HS-5 (cell line): ENCODE data around the gene POLR2E.
"Not testable (repeated sequence)": the region's sequence is repeated elsewhere in the genome, so short reads cannot be mapped to it uniquely, and the experiment has no call there.

Experiments
- DNase-seq: peaks from one replicate; pipeline ENCODE4 v3.0.0-alpha.2; 2012; ENCODE audit warnings: low read depth

POLR2E gene

DNA sequence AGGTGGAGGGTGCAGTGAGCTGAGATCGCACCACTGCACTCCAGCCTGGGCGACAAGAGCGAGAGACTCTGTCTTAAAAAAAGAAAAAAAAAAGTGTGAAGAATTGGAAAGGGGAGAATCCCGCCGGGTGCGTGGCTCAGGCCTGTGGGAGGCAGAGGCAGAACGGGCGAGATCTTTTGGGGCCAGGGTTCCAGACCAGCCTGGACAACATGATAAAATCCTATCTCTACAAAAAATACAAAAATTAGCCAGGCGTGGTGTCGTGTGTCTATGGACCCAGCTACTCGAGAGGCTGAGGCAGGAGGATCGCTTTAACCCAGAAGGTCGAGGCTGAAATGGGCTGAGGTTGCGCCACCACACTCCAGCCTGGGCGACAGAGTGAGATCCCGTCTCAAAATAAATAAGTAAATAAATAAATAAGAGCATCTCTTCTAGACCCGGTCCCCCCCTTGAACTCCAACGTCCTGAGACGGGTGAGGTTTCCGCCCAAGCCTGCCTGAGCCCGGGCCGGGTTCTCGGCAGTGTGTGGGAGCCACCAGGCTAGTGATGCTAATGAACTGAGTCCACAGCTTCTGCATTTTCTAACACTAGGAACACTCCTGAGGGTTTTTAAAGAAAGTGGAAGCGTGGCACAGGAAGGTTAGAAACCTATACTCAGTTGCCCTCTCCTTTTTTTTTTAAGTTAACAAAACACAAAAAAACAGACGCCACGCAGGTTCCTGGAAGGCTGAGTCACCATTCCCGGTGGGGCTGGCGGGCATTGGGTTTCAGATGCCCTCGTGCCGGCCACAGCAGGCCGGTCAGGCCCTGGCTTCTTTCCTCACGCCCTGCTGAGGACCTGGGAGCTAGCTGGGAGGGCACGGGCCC is 30.7 kb upstream of the POLR2E start:
- DNase-seq, result no peak

DNA sequence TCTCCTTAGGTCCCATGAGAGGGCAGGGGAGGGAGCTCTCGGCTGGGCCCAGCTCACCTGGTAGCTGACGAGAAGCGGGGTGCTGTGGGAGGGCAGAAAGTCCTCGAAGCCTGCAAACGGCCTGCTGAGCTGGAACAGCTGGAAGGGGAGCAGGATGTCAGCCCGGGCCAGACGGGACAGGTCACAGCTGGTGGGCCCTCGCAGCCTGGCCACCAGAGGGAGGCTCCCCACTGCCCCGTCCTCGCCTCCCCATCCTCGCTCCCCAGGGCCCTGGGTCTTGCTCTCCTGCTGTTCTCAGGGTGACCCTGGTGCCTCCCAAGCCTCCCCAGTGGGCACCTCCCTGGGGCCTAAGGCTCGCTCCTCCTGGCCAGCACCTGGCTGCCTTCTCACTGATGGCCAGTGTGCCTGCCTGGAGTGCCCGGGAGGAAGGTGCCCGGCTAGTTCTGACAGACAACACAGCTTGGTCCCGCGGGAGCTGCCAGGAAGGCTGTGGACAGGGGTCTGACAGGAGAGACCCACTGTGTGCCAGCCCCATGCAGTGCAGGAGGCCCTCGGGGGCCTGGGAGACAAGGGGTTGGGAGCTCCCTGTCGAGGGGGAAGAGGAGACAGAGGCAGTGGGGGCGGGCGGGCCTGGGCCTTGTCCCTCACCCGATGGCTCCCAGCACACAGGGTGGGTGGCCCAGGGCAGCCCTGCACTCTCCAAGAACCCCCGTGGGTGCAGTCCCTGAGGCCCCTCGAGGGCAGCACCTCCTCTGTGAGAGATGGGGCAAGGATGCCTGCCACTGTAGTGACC is 28.9 kb upstream of the POLR2E start:
- no peak for DNase-seq

DNA sequence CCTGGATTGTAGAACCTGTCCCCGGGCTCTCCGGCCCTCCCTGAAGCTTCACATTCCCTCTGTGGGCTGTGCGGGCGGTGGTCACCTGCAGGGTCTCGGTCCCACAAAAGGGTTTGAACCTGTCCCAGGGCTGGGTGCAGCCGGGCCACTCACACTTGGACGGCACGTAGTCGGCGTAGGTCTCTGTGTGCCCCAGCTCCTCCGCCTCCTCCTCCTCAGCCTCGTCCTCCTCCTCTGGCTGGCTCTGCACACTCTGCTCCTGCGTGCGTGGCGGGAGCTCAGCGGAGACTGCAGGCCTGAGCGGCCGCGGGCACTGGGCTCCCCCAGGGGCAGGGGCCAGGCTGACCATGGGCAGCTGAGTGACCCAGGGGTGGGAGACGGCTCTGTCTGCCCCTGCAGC is 28.2 kb upstream of the POLR2E start:
- DNase-seq, result no peak

DNA sequence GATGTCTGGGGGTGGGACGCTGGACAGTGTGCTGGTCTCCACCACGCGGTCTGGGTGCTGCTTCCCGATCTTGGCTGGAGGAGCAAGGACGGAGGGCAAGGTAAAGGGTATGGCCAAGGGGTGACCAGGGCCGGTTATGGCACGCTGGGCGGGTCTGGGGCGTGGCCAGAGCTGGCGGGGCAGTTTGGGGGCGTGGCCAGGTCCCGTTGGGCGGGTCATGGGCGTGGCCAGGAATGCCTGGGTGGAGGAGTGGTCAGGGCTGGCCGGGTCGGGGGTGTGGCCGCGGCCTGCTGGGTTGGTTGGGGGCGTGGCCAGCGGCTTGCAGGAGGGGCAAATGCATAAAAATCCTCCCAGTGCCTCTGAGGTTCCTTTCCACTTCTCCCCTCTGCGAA is 27.8 kb upstream of the POLR2E start:
- no peak for DNase-seq

DNA sequence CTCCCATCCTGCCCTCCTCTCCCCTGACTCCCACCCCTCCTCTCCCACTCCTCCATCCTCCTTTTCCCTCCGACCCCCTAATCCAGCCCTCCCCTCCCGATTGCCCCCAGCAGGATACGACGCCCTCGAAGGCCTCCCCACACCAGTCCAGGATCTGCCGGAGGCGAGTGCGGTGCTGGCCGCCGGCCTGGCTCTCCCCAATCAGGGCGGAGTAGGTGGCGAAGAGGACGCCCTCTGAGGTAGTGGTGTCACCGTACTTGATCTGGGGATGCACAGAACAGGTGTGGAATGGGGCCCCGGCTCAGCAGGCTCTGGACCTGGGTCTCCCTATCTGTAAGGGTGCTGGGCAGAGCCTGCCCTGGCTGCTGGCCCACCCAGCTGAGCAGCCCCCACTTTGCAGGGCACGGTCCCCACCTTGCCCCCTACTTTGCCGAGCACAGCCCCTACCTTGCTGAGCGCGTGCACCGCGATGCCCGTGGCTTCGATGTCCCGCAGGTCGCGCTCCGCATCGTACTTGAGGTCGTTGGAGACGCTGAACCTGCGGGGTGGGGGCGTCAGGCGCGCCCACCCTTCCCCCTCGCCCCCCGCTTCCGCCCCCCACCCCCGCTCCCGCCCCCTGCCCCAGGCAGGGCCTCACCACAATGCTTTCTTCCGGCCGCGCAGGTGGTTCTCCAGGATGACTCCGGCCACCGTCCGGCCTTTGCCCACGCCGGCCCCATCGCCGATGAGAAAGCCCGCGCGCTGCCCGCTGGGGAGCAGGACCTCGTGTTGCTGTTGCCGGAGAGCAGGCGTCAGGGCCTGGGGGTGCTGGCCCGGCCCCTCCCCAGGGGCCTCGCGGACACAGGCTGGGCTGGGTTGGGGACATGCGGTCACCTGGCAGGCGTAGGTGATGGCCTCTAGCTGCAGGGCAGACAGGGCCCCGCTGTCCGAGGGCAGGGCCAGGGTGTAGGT is 27.1 kb upstream of the POLR2E start:
- DNase-seq, result no peak

DNA sequence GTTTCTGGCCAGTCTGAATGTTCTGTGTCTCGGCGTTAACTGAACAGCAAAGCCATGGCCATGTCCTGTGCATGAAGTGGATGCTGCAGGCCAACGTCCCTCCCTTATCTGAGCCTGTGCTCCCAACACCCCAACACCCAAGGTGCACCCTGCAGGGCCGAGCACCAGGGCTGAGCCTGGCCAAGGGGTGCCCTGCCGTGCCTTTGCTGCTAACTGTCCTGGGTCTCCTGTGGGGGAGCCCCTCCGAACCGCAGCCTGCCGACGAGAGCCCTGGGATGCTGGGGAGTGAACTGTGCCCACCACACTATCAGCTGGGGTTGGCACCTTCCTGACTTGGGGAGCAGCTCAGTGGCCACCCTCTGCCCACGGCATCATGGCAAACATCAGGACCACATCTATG is 26.2 kb upstream of the POLR2E start:
- no peak for DNase-seq

DNA sequence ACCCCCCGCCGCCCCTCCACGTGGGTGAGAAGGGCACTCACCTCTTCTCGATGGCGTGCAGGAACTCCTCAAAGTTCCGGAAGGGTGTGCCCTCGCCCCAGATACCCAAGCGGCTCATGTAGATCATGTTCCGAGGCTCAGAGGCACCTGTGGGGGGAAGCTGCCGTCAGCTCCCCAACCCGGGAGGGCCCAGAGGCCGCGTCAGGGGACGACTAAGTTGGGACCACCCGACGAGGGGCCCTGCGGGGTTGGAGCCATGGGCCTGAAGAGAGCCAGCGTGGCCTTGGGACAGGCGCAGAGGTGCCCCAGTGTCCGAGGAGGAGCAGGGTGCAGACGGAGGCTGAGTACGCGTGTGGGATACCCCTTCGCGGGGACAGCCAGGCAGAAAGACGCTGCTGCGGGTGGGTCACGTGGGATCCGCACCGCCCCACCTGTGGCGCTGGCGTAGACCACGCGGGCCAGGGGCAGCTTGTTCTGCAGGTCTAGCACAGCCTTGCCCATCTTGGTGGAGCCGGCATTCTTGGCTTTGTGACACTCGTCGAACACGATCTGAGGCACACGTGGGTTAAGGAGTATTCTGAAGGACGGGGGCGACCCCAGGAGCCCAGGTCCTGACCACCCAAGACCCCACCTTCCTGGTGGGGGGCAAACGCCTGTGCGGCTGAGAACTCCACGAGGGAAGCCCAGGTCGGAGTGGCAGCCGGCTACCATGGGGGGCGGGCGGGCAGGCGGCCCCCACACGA is 24.5 kb upstream of the POLR2E start:
- no peak for DNase-seq

DNA sequence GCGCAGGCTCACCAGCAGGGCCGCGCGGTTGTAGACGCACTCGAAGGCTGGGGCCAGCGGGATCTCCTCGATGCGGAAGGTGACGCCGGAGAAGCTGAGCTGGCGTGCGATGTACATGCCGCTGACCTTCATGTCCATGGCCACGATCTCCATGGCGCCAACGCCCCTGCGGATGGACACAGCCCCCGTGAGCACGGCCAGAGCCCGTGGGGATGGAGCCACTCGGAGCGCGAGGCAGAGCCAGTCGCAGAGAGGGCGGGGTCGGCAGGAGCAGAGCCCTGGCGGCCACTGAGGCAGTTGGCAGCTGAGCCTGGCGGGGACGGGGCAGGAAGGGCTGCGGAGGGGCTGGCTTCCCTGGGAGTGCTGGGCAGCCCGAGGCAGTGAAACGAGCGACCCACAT is 23.8 kb upstream of the POLR2E start:
- no peak for DNase-seq

DNA sequence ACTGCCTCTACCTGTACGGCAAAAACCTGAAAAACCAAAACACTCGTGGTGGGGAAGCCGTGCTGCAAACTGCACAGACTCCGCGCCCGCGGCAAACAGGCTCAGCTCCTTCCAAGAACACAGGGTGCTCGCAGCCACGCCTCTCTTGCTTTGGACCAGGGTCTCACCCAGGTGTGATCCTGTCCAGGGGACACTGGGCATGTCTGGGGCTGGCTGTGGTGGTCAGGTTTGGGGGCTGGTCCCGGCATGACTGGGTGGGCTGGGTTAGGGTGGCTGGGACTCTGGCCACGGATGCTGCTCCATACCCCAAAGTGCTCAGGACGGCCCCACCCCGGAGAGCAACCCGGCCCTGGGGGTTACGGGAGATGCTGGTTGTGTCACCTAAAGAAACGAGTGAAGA is 22.5 kb upstream of the POLR2E start:
- DNase-seq, result no peak

DNA sequence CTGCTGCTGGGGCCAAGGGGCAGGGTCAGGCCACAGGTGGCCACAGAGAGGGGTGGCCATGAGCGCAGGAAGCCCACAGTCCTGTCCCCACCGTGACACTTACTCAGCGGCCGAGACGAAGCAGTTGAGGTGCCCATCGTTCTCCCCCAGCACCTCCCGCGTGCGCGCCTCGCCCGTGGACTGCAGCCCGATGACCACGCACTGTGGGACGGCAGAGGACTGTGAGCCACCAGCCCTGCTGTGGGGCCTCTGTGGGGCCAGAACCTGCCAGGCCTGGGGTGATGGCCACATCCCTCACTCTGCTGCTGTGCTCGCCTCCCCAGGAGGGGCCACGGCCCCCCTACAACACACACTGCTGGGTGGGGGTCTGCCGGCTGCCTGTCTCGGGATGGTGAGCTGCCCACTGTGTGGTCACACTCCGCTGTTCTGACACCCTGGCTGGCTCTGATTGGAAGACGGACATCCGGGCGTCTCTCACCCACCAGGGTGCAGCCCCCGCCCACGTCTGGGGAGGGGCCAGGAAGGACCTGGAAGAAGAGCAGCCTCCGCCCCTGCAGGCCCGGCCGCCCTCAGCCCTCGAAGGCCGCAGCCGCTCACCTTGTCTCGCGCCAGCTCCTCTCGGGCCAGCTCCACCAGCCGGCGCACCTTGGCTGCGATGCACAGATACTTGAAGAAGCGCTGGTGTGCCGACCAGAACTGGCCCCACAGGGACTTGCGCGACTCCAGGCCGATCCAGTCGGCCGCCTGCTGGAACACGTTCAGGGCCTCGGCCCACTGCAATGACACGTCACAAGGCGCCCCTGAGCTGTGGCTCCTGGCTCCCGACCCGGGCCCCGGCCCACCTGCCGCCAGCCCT is 21.8 kb upstream of the POLR2E start:
- DNase-seq, result no peak

DNA sequence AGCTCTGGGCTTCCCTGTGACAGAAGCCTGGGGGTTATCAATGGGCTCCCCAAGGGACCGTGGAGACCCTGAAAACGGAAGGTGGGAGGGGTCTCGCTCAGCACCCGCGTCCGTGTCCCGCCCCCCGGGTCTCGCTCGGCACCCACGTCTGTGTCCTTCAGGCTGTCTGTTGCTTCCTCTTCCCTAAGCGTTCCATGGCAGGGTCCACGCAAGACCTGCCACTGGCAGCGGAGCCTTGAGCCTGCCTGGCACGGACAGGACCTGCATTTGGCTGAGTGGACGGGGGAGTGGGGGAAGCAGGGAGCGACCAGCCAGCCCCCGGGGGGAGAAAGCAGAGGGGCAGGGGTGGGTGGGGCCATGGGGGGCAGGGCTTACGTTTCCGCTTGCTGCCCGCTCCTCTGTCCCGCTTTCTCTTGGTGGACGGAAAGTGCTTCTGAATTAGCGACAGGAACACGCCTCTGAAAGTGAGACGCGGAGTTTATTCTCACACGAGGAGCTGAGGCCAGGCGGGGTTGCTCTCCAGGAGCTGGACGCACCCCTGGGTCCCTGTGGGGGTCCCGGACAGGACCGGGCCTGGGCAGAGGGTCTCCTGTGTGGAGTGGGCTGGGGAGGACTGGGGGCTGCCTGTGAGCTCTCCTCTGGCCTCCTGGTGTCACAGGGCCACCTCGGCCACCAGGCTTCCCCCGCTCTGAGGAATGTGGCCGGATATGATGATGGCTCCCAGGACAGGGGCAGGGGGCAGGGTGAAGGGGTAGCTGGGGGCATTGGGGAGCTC is 20.7 kb upstream of the POLR2E start:
- no peak for DNase-seq

DNA sequence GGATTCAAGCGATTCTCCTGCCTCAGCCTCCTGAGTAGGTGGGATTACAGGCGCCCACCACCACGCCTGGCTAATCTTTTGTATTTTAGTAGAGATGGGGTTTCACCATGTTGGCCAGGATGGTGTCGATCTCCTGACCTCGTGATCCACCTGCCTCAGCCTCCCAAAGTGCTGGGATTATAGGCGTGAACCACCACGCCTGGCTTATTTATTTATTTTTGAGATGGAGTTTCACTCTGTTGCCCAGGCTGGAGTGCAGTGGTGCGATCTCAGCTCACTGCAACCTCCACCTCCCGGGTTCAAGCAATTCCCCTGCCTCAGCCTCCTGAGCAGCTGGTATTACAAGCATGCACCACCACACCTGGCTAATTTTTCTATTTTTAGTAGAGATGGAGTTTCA is 19.6 kb upstream of the POLR2E start:
- DNase-seq, result not testable (repeated sequence)

DNA sequence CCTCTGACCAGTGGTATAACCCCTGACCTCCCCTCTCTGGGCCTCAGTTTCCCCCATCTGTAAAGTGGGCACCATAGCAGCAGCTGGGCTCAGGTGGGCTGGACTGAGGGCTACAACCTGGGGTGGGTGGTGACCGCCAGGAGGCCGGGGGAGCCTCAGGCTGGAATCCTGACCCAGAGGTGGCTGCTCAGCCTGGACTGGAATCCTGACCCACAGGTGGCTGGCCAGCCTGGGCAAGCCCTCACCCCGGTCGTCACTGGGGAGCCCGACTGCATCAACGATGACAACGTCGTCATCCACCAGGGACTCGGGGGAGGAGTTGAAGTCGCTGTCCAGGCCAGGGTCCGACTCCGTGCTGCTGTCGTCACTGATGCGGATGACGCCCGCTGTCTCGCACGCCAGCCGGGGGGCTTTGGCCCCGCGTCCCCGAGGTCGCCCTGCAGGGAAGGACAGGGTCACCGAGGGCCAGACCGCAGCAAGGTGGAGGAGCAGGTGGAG is 18.9 kb upstream of the POLR2E start:
- DNase-seq, result no peak

DNA sequence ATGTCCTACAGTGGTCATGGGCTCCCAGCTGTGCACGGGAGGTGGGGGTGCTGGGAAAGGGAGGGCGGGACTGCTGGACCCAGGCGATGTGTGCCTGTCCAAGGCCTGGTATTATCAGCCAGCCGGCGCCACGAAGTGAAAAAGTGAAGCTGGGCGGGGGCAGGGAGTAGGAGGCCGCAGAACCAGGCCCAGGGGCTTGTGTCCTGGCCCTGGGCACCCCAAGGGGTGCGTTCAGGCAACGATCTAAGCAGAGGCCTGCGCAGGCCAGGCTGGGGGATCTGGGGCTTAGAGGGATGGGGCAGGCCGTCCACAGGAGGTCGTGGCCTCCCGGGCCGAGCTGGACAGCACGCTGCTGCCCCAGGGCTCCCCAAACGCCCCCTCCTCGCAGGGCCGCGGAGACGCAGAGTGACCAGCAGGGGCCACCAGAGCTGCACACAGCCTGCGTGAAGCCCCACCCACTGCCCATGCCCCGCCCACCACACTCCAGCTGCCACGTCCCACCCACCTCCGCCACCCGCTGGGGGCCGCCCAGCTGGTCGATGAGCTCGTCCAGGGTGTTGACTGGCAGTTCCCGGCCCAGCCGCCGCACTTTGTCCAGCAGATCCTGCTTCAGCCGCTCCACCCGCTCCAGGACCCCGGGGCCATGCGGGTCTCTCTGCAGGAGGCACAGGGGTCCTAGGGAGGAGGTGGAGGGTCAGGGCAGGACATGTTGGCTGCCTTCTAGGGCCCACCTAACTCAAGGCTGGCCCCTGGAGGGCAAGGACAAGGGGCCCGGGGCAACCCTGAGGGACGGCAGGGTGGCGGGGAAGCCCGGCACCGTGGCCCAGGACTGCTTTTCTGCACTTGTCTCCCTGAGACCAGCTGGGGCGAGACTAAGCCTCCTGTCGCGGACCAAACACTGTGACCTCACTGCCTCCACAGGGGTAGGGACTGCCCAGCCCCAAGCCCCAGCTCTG is 18.1 kb upstream of the POLR2E start:
- no peak for DNase-seq

DNA sequence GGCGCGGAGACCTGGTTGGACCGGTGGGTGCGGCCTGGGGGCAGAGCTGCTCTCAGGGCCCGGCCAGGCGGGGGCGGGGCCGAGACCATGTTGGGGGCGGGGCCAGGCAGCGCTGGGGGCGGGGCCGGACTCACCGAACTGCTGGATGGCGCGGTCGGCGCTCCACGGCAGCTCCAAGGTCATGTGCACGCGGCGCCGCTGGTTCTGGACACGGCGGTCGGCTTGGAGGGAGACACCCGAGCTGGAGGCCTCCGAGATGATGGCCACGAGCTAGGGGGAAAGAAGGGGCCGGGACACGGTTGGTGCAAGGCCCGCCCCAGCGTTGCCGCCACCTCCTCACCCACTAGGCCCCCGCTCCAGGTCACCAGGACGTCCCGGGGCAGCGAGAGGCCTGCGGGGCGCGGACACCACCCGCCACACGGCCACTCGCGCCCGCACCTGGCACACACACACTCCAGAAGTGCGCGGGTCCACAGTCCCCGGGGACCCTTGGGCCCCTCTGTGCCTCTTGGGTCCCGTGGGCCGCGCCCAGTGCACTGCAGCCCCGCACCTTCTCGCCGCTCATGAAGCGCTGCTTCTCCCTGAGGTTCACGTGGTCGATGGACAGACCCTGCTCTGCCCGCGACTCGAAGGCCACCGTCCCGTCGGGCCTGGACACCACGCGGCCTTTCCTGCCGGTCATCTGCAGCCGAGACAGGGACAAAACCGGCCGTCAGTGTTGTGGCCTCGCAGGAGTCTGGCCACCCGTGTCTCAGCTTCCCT is 17.3 kb upstream of the POLR2E start:
- no peak for DNase-seq

DNA sequence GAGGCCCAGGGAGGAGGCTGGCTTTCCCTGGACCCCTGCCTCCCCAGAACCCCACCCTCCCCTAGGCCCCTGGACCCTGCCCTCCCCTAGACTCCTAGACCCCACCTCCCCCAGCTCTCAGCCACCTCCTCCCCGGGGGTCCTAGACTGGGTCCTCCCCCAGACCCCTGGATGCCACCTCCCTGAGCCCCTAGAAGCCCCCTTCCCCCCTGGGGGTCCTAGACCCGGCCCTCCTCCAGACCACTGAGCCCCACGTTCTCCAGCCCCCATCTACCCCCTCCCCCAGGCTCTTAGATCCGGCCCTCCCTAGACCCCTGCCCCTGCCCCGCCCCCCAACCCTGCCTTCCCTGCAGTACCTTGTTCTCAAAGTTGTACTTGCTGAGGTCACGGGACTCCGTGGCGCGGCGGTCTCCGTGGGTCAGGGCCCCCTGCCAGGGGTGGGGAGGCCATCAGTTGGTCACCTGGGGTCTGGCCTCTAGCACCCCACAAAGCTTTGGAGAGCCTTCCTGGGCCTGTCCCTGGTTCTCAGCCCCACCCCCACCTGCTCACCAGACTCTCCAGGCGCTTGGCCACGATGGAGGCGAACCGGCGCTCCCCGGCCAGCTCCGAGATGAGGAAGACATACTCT is 16.6 kb upstream of the POLR2E start:
- DNase-seq, result no peak
